GM21360 (cell line): ENCODE data around the gene UCK2.

Source experiments
- ATAC-seq: cut with Tn5 transposase; IDR thresholded peaks from one replicate; pipeline ENCODE4 v1.9.1; 2021; ENCODE audit warnings: mild to moderate bottlenecking, moderate library complexity; ENCODE audit not compliant: unreplicated experiment

The UCK2 gene

DNA sequence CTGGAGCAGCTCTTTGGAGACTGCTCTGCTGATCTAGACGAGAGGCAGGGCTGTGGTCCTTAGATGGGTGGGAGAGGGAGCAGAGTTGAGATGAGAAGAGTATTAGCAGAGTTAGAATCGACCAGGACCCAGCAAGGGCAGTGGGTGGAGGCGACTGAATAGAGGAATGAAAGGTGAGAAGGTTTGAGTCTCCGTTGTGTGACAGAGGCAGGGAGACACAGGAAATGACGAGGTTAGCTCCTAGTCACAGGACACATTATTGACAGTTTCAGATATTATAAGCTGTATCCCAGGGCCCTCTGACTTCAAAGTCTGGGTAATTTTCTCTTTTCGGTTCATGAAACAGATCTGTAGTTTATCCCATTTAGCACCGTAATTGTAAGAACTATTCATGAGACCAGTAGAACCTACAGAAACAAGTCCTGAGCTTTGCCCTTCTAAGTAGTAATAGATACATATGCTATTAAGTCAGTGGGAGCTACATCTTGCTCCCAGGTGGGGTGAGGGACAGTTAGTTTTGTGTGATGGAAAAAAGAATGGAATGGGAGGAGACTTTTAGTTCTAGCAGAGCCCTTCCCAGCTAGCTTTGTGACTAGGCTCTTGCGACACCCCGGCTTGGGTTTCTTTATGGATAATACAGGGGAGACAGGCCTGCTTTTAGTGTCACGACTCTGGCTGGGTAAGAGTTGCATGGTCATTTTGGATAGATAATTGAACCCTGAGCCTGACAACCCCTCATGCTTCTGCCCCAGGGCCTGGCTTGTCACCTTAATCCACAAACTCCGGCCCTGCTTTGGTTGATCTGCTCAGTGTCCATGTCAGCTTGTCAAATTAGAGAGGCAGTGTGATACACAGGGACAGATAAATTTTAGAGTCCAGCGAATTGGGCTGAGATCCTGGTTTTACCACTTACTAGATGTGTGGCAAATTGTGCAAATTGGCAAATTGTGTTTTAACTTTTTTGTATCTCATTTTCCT, 70.2 kb downstream of the UCK2 start:
- ATAC-seq, result peak; percentile 58

DNA sequence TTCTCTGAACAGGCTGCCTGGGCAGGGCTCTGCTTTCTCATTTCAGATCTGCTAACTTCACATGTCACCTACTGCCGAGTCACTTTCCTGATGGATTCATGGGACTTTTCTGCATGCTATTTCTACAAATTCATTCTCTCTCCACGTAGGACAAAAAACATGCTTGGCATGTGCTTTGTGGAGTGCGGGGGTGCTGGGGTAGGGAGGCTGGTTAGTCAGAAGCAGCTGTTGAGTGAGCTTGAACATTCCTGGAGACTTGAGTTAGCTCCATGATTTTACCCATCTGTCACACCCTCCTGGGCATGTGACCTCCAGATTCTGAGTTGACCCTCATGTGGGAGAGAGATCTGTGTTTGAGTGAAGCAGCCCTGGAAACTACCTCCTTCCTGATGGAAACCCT, 71.4 kb downstream of the UCK2 start:
- no peak for ATAC-seq

DNA sequence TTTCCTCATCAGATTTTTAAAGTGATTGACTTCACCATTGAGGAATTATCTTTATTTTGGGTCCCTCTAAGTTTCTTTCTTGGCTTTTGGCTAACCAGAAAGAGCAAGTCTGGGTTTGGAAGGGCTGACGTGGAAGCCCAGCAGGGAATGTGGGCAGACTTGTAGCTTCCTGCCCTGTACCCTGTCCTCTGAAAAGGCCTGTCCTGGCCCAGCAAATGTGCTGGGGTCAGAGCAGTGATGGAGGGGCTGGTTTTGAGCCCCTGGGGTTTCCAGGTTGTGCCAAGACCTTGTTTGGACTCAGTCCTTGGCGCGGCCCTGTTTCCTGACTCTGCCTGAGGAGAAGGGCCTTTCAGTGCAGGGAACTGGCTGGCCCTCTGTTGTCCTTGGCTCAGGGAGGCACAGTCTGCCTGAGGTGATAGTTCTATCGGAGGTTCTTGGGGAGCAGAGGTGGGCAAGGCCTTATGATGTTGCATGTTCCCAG, 72.1 kb downstream of the UCK2 start:
- ATAC-seq, result no peak

DNA sequence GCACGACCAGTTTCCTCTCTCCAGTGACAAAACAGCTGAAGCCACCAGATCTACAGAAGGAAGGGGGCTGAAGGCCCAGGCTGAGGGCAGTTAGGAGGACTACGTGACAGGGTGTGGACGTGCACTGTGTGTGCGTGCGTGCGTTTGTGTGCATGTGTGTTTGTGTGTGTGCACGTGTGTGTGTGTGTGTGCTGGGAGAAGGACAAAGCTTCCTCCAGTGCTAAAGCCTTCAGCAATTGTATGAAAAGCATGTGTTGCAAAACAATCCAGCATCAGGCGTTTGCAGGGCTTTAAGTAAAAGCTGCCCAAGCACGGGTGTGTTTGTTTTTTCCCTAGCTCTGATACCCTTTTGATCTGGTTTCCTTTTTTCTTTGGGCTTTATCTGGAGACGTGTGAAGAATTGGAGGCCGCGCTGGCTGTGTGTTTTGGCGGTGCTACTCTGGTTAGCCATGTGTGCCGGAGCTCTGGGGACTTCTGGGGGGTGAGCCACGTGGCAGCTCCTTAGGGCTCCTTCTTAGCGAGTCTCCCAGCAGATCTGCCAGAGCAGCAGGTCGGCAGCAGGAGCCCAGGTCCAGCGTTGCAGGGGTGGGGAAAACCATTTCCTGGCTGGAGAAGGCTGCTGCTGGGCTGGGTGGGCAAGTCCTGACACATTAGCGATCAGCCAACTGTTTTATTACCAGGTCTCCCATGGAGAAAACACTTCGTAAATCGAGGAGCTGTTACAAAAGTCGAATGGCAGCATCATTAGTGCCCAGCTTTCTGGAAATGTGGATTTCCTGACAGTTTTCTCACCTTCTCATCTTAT, 73.4 kb downstream of the UCK2 start:
- no peak for ATAC-seq

DNA sequence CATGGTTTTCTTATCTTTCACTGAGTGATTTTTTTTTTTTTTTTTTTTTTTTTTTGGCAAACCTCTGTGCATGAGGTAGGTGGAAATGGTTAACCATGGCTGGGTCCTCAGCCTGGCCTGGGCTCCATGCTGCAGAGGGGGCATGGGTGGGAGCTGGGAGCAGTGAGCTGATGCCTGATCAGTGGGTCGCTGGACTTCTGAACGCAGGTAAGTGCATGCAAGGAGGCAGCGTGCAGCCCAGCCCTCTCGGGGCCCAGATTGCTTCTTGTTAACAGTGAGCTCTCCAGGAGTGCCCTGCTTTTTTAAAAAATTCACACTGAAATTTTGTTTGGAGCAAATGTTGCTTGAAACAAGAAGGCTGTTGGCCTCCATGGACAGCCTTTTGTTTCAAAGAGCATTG, 75.2 kb downstream of the UCK2 start:
- ATAC-seq, result no peak

DNA sequence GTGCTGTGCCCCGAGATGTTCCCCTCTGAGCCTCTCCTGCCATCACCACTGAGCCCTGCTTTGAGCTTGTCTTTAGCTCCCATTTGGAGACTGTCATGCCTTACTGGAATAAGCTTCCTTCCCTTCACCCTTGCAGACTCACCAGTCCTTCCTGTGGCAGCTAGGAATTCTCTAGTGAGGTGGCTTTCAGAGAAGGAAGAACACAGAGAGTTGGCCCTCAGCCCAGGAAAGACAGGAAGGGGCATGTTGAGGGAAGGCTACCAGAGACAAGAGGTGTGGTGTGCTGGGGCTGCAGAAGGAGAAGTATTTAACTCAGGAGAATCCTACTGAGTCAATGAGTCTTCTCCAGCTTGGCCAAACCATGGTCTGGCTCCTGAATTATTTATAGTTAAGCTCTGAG, 76.3 kb downstream of the UCK2 start:
- ATAC-seq, result no peak

DNA sequence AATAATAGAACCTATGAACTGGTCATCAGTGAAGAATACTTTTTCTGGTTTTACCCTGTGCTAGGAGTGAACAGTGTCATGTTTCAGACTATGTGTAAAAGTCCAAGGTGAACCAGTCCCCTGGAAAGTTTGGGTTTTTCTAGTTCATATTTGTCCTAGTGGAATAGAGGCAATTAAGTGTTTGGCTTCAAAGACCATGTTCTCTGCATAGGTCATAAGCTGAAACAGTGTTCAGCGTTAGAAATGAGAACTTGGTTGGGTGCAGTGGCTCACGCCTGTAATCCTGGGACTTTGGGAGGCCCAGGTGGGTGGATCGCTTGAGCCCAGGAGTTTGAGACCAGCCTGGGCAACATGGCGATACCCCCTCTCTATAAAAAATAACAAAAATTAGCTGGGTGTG, 77.5 kb downstream of the UCK2 start:
- no peak for ATAC-seq

DNA sequence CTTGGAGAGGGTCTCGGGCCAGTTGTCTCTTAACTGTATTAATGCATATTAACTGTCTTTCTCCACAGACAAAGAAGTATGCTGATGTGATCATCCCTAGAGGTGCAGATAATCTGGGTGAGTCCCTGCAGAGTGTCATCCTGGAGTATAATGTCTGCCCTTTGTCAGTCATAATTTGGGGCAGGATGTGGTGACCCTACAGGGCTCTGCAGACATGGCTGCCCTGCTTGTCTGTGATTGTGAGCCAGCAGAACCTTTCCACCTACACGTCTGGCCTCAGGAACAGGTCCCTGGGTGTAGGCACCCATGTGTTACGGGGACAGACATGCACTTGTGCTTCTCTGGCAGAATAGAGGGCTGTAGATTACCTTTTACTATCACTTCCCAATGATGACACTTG, 78.4 kb downstream of the UCK2 start:
- no peak for ATAC-seq

DNA sequence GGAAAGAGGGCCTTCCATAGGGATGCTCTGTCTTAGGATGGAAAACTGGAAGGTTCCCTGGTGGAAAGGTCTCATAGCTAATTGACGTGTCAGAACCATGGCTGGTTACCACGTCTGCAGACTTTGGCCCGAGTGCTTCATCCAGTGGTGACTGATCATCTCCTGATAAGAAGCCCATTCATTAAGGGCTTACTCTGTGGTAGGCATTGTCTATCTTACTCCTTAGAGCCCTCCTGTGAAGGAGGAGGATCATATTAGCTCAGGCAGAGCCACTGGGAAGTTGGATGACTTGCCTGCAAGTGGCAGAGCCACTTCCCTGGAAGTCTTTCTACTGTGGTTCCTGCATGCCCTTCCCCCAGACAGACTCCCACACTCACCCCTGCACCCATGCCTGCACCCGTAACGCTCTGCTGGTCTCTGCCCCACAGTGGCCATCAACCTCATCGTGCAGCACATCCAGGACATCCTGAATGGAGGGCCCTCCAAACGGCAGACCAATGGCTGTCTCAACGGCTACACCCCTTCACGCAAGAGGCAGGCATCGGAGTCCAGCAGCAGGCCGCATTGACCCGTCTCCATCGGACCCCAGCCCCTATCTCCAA, 79.9 kb downstream of the UCK2 start:
- no peak for ATAC-seq

DNA sequence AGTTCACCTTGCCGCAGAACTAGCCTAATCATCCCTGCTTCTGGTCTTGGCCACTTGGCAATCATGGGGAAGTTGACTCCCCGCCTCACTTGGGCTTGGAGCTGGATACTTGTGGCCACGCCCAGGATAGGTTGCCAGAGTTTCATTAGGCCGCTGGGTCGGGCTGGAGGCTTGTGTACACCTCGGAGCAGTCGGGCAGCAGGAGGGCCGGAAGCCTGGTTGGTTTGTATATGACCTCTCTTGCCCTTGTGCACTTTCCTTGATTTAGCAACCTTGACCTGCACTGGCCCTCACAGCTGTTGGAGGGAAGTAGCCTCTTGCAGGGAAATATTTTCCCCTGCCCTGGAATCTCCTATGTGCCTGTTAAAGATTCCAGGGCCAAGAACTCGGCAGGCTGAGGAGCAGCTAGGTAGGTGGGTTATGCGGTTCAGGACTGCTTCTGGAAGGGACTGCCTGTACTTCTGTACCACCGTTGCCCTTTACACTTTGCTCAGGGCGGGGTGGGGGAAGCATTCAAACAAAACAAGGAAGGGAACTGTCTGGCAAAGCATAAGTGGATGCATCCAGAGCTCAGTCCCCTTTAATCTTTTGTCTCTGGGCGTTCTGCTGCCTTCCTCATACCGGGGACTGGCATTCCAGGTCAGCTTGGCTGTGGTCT, 83.5 kb downstream of the UCK2 start:
- no peak for ATAC-seq

DNA sequence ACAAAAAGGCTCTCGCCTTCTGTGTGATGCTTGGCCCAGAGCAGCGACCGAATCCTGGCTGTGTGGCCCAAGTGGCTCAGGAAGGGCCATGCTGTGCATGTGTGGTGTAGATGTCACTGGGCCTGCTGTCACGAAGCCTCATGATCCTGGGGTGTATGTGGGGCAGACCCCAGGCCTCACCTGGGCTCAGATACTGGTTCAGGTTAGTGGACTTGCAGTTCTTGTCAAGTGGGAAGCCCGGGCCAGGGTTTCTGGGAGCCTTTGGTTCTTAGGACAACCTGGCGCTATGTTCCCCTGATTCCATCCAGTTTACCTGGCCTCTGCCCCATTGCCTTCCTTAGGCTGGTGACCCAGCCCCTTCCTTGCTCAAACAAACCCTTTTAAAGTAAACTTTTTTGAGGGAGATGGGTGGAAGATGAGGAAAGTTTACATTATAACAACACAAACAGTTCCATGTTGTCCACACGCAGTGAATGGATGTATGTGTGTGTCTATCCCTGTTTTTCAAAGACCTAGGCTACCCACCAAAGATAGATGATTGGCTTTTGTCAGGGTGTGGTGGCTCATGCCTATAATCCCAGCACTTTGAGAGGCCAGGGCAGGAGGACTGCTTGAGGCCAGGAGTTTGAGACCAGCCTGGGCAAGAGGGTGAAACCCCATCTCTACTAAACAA, 84.3 kb downstream of the UCK2 start:
- no peak for ATAC-seq

DNA sequence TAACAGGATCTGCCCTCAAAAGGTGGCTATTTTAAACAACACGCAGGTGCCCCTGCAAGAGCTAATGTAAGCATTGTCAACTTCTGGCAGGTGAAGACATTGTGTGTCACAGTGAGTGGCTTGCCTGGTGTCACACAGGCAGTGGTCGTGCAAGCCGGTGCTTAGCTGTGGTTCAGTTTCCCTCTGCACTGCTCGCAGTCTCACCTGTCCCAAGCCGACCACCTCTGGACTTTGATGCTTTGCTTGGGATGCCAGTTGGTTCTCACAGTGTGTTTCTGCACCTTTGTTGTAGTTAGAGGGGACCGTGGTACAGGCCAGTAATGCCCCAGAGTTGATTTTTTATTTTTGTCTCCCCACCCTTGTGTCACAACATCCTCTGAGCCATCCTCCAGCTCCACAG, 85.2 kb downstream of the UCK2 start:
- no peak for ATAC-seq

DNA sequence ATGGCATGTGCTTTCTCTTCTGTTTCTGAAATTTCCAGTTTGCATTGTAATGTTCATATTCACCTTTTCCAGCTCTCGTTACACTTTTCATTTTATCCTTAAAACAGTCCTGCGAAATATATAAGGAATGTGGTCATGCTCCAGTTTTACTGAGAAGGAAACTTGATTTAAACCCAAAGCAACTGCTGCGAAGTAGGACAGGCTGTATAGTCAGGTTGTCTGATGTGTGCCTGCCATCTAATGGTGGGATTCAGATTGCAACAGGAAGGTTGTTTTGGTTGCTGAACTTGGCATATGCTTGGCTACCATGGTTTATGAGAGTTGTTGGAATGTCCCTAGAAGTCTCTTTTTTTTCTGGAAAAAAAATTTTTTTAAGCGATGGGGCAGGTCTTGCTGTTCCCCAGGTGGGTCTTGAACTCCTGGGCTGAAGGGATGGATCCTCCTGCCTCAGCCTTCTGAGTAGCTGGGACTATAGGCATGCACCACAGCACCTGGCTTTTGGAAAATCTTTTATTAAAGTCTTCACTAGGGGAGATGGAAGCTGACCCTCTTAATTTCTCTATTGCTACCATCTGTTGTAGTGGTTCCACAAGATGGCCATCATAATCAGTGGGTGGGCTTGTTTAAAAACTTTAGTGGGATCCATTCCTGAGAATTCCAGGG, 86.9 kb downstream of the UCK2 start:
- ATAC-seq, result peak; percentile 74

DNA sequence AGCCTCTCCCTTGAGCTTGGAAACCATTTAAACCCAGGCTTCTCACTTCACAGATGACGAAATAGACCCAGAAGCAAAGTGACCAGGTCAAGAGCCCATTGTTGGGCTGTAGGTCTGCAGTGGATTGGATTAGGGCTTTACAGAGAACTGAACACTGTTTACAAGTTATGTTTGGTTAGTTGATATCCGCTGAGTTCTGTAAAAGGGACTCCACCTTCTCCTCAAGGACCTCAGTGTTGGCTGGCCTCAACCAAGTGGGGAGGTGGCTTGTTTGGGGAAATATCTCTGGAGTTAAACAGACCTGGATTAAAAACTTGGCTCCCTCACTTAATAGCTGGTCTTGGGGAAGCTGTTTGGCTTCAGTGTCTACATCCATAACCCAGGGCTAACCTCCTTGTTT, 88.1 kb downstream of the UCK2 start:
- ATAC-seq, result no peak

DNA sequence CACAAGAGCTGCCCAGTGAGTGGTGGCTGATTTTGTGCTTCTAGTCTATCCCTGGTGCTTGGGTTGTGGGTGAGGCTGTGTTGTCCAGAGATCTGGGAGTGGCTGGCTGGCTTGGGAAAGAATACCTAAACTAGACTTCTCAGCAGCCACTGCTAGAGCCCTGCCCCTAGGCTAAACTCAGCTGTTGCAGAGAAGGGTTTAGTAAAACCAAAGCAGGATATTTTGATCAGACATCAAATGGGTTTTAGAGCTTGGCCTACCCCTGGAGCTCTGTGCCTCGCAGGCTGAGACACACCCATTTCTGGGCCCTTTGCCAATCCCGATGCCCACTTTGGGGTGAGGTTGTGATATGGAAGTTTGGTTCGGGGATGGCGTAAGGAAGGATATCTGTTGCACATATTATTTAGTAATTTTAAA, 88.5 kb downstream of the UCK2 start:
- no peak for ATAC-seq

DNA sequence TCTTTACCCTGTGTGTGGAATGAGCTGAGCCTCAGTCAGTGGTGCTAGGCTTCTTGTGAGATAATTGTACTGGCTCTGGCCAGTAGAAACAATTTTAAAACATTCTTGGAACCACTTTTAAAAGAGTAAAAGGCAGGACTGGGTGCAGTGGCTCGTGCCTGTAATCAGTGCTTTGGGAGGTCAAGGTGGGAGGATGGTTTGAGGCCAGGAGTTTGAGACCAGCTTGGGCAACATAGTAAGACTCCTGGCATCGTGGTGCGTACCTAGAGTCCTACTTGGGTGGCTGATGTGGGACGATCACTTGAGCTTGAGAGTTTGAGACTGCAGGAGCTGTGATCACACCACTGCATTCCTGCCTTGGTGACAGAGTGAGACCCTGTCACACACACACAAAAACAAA, 89.8 kb downstream of the UCK2 start:
- no peak for ATAC-seq

DNA sequence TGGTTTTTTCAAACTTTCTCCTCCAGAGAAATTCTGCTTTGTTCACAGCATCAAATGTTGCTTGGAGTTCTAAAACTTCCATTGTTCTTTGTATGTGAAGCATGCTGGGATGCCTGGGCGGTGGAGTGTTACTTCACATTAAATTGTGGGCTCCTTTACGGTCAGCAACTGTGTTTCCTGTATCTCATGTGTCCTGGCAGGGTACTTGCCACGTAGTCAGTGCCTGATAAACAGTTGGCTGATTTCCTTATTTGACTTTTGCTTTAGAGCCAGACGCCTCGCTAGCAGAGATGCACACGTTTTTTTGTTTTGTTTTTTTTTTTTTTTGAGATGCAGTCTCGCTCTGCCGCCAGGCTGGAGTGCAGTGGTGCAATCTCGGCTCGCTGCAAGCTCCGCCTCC, 96.7 kb downstream of the UCK2 start:
- no peak for ATAC-seq

DNA sequence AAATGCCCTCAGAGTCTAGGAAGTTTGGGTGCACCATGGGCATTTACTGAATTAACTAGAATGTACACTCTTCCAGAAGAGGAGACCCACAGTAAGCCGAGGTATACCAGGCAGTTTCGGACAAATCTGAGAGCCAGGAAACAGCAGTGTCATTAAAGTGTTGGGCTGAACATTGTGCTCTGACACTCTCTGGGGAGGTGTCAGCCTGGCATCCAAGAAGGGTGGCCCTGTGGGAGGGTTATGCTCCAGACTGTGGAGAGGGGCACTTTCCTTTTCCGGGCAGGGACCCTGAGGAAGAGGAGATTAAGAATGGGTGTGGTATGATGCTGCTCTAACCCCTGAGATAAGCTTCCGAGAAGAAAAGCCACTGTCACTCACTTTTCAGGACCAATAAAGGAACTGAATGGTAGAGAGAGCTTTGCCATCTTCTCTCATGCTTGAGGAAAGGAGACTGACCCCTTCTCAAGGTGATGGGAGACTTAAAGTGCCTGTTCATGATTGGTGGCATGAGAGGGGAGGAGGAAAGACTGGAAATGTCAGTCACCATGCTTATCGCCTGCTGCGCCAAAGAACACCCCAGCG, 98.2 kb downstream of the UCK2 start:
- ATAC-seq, result no peak

DNA sequence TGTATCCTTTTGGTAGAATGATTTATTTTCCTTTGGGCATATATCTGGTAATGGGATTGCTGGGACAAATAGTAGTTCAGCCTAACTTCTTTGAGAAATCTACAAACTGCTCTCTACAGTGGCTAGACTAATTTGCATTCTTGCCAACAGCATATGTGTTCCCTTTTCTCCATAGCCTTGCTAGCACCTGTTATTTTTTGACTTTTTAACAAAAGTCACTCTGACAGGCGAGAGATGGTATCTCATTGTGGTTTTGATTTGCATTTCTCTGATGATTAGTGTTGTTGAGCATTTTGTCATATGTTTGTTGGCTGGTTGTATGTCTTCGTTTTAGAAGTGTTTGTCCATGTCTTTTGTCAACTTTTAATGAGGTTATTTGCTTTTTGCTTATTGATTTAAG, 99.8 kb downstream of the UCK2 start:
- no peak for ATAC-seq
